ENCODE data around the gene MFF. TPM values are rescaled to one million over a fixed set of nuclear protein-coding genes. Genes with fewer than 3 reads are reported as not detected.

MFF gene
- total RNA-seq, 1 experiment from 2014 or later = 103 TPM

- no peak overlapping the region for H3K27ac ChIP-seq (ENCODE audit: low read length)
- POLR2A ChIA-PET (ENCODE audit: unreplicated experiment) = no interaction called here
- CTCF ChIA-PET = no interaction called here
- no peaks in the 10 kb centered on the region for H4K20me1 ChIP-seq (ENCODE audit: low read length)
- no peaks in the 10 kb centered on the region for H3K79me2 ChIP-seq (ENCODE audit: low read length)
- BruUV-seq (replicated peaks) = no TSS peak
- no peak for ATAC-seq
- no peak overlapping the region for H3K4me2 ChIP-seq (ENCODE audit: low read length)
- no peaks in the 10 kb centered on the region for H3K36me3 ChIP-seq (ENCODE audit: low read depth, low read length)
- H3K9ac ChIP-seq (ENCODE audit: low read length) = no peak overlapping the region
- no peaks in the 10 kb centered on the region for H3K27me3 ChIP-seq (ENCODE audit: low read length)
- no peak for TF ChIP-seq EZH2 (IDR thresholded peaks at IDR 0.05; ENCODE audit: low read length, unreplicated experiment)
- no peak for TF ChIP-seq CTCF (conservative IDR thresholded peaks at IDR 0.05; ENCODE audit: low read depth, low read length)
- no peak for TF ChIP-seq EZH2phosphoT487 (IDR thresholded peaks at IDR 0.05; ENCODE audit: borderline replicate concordance, low read length)
- no peaks in the 10 kb centered on the region for H3K9me2 ChIP-seq (replicated peaks; ENCODE audit: low read length)
- H3K4me3 ChIP-seq (ENCODE audit: low read length) = no peak overlapping the region
- DNase-seq = no peak
- H3F3A ChIP-seq (ENCODE audit: low read length, unreplicated experiment) = no peaks in the 10 kb centered on the region
- peaks cover 13% of the 10 kb centered on the region for H3K4me1 ChIP-seq (ENCODE audit: insufficient read depth, low read length)
- intact Hi-C loops (cut with micrococcal nuclease) = no loop called here
- H2AFZ ChIP-seq (ENCODE audit: low read length) = no peak overlapping the region
- no peaks in the 10 kb centered on the region for H3K9me3 ChIP-seq (ENCODE audit: low read length)
These were observed 48.3 kb downstream of the MFF start for GRCh38 chr2:227373389-227373788.

DNA sequence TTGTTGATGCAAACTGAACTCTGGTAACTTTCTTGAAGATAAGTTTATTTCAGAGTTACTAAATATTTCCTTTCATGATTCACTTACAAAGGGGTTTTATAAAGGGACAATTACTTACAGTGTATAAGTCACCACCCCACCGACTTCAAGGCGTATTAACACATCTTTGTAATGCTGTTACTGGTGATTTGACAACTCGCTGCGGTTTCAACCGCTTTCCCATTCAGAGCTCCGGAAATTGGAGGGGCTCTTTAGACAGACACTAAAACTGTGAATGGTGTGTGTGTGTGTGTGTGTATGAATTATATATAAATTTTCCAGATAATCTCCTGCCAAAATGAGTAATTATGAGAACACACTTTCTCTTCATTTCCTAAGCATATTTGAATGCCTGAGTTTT is 49.1 kb downstream of the MFF start:
- DNase-seq (peak; percentile 26), ATAC-seq (peak; percentile 46; the same call in 1 of the 2 replicates)
- Histone ChIP-seq H2AFZ (ENCODE audit: low read length) (no peak overlapping the region), H3K4me1 (ENCODE audit: insufficient read depth, low read length) (peaks cover 13% of the 10 kb centered on the region), H3K27me3 (ENCODE audit: low read length) (no peaks in the 10 kb centered on the region), H3K36me3 (ENCODE audit: low read depth, low read length) (no peaks in the 10 kb centered on the region), H3K9me2 (replicated peaks; ENCODE audit: low read length) (no peaks in the 10 kb centered on the region), H4K20me1 (ENCODE audit: low read length) (no peaks in the 10 kb centered on the region), H3K4me2 (ENCODE audit: low read length) (0 out of 2 replicates have a peak overlapping the region, but pooled peaks have one; percentile 21), H3K9ac (ENCODE audit: low read length) (no peak overlapping the region), H3K4me3 (ENCODE audit: low read length) (no peak overlapping the region), H3F3A (ENCODE audit: low read length, unreplicated experiment) (no peaks in the 10 kb centered on the region), H3K9me3 (ENCODE audit: low read length) (no peaks in the 10 kb centered on the region), H3K27ac (ENCODE audit: low read length) (no peak overlapping the region), H3K79me2 (ENCODE audit: low read length) (no peaks in the 10 kb centered on the region)
- intact Hi-C loops (cut with micrococcal nuclease) = no loop called here
- TF ChIP-seq EZH2phosphoT487 (IDR thresholded peaks at IDR 0.05; ENCODE audit: borderline replicate concordance, low read length) (no peak), CTCF (conservative IDR thresholded peaks at IDR 0.05; ENCODE audit: low read depth, low read length) (no peak), EZH2 (IDR thresholded peaks at IDR 0.05; ENCODE audit: low read length, unreplicated experiment) (no peak)
- POLR2A ChIA-PET (ENCODE audit: unreplicated experiment) = no interaction called here
- BruUV-seq (replicated peaks) = no TSS peak
- CTCF ChIA-PET = no interaction called here

DNA sequence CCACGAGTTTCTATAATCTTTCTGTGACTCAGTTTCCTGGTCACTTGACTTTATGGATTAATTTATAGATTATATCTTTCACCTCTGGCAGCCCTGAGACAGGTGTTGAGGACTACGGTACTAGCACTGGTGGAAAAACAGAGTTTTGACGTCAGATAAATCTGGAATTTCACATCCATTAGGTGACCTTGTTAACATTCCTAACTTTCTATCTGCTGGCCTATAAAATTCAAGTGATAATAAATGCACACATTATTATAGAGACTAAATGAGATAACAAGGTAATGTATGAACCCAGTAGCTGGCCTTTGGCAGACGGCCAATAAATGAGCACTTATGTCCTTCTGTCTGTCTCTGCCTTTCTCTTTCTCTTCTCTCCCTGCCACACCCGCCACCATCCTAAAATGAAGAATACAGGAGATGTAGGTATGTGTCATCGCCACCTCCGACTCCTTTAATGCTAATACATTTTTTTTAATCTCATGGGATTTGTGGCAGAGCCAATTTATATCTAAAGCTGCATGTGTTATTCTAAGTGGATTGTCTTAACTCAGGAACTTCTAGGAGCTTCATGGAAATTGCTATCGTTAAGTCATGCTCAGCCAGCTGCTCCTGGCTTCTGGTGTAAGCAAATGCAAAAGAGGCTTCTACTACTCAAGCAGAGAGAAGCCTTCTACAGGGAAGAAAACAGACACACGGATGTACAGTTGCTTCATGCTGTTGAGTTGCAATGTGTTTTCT is 51.8 kb downstream of the MFF start:
- H3K27ac ChIP-seq (ENCODE audit: low read length) = no peak overlapping the region
- no peaks in the 10 kb centered on the region for H3F3A ChIP-seq (ENCODE audit: low read length, unreplicated experiment)
- H3K9me2 ChIP-seq (replicated peaks; ENCODE audit: low read length) = no peaks in the 10 kb centered on the region
- H3K4me1 ChIP-seq (ENCODE audit: insufficient read depth, low read length) = no peaks in the 10 kb centered on the region
- TF ChIP-seq CTCF (conservative IDR thresholded peaks at IDR 0.05; ENCODE audit: low read depth, low read length) = no peak
- TF ChIP-seq EZH2 (IDR thresholded peaks at IDR 0.05; ENCODE audit: low read length, unreplicated experiment) = no peak
- TF ChIP-seq EZH2phosphoT487 (IDR thresholded peaks at IDR 0.05; ENCODE audit: borderline replicate concordance, low read length) = no peak
- no peak overlapping the region for H2AFZ ChIP-seq (ENCODE audit: low read length)
- H3K4me2 ChIP-seq (ENCODE audit: low read length) = no peak overlapping the region
- no peaks in the 10 kb centered on the region for H3K9me3 ChIP-seq (ENCODE audit: low read length)
- H3K79me2 ChIP-seq (ENCODE audit: low read length) = no peaks in the 10 kb centered on the region
- intact Hi-C loops (cut with micrococcal nuclease) = no loop called here
- CTCF ChIA-PET = no interaction called here
- ATAC-seq (no peak), DNase-seq (no peak)
- no peak overlapping the region for H3K4me3 ChIP-seq (ENCODE audit: low read length)
- H3K36me3 ChIP-seq (ENCODE audit: low read depth, low read length) = no peaks in the 10 kb centered on the region
- H3K27me3 ChIP-seq (ENCODE audit: low read length) = no peaks in the 10 kb centered on the region
- no peak overlapping the region for H3K9ac ChIP-seq (ENCODE audit: low read length)
- POLR2A ChIA-PET (ENCODE audit: unreplicated experiment) = no interaction called here
- no peaks in the 10 kb centered on the region for H4K20me1 ChIP-seq (ENCODE audit: low read length)
- no TSS peak for BruUV-seq (replicated peaks)

Data from PC-3 (cell line).